NCI-H1436 (cell line): ENCODE results near the gene SLC30A4.
A peak's percentile ranks its signal among the peaks of the same experiment; 100 is the strongest.
"Not testable (repeated sequence)": the region's sequence is repeated elsewhere in the genome, so short reads cannot be mapped to it uniquely, and the experiment has no call there.

Experiments used
- DNase-seq: peaks from one replicate; lab custom pipeline; 2025; lab: John Stamatoyannopoulos, UW

Gene SLC30A4, protein sequence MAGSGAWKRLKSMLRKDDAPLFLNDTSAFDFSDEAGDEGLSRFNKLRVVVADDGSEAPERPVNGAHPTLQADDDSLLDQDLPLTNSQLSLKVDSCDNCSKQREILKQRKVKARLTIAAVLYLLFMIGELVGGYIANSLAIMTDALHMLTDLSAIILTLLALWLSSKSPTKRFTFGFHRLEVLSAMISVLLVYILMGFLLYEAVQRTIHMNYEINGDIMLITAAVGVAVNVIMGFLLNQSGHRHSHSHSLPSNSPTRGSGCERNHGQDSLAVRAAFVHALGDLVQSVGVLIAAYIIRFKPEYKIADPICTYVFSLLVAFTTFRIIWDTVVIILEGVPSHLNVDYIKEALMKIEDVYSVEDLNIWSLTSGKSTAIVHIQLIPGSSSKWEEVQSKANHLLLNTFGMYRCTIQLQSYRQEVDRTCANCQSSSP

DNA sequence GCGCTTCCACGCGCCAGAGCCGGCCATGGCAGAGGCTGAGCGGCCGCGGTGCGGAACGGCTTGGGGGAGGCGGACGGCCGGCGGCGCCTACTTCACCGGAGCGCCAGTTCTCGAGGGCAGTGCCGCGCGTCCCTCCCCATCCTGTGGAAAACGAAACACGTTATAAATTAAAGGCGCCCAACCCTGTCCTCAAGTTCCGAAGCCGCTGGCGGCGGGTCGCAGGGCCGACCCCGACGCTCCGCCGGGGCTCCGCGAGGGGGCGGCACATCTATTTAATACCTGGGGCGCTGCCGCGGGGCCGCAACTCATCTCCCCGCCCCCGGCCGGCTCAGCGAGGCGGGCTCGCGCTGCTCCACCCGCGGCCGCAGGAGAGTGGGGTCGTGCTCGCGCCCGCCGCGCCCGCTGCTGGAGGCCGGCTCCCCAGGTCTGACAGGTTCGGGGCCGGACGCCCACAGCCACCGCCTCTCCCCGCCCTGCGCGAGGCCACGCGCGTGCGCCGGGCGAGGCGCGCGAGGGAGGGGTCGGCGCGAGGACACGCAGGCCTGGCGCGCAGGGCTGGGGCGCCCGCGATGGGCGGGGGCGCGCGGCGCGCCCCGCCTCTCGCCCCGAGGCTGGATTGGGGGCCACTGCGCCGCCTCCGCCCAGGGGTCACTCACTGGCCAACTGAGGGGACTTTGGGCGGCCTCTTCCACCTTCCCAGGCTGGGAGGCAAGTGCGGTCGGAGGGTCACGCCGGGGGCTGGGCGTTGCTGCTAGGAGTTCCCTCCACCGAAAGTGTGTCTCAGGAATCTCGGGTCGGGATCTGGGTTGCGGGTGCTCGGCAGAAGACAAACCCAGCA lies at the start of gene SLC30A4:
TSS of gene SLC30A4 (minus strand) at position 428 of the 838 bp plus-strand sequence. CDS start at position 27, 401 bp downstream.
- DNase-seq, result peak; percentile 42

DNA sequence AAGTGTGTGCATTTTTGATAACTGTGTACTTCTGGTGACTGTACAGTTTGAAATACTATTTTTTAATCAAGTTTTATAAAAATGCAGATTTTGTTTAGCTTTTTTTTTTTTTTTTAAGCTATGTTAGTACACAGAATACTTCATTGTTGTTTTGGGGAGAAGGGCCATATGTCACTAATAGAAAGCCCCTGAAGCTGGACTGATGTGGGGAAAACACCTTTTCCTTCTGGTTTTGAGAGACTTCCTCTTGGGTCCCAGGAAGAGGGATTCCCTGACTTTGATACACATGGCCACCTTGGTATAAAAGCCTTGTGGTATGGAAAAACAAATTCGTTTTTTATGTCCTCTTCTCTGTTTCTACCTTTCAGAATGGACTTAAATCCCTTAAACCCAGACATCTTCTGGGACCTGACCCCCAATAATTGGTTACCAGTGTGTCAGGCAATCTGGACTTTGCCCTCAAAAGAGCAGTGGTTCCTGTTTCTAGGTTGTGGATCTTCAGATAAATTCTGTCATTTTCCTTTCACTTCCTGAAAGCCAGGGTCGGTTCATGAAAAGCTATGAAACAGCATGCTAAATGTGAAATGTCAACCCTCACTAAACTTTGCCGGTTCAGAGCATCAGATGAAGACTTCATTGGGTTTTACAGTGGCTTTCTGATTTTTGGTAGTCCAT lies 33.5 kb upstream of the SLC30A4 start:
- DNase-seq, result no peak

DNA sequence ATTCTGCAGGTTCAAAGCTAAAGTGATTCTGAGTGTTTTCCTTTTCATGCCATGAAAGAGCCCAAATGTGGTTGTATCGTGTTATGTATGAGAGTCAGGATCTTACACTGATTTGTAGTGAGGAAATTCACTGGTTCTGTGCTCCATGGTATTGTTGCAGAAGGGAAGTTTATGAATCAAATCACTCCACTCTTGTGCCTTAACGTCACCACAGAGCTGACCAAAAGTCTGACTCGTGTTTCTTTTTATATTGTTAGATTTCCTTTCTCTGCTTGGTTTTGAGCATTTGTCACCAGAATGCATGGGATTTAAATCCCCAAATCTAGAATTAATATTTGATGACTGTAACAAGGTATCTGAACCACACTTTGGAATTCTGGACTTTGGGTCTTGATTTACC lies 29.1 kb upstream of the SLC30A4 start:
- DNase-seq, result no peak

DNA sequence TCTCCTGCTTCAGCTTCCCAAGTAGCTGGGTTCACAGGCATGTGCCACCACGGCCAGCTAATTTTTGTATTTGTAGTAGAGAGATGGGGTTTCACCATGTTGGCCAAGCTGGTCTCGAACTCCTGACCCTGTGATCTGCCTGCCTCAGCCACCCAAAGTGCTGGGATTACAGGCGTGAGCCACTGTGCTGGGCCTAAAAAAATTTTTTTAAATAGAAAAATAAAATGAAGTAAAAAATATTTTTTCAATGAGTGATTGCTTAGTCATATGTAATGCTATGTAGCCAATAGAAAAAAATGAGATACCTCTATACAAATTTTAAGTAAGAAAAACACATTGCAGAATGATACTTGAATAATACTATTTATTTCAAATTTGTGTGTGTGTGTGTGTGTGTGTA lies 27.9 kb upstream of the SLC30A4 start:
- no peak for DNase-seq

DNA sequence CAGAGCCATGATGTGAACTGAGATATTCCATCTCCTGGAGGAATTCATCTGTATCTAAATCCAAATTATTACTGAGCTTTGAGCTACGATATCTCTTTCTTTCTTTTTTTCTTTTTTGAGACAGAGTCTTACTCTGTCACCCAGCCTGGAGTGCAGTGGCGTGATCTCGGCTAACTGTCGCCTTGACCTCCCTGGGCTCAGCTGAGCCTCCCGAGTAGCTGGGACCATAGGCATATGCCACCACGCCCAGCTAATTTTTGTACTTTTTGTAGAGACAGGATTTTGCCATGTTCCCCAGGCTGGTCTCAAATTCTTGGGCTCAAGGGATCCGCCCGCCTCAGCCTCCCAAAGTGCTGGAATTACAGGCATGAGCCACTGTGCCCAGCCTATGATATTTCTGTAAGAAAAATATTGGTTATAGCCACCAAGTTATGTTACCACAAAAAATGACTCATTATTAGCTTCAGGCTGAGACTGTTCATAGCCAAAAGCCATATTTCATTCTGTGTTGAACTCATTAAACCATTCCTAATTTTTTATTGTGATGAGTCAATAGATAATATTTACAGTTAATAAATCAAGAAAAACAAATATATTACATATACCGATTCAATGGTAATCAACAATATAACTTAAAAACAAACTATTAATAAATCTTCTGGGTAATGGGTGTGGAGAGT lies 27.1 kb upstream of the SLC30A4 start:
- DNase-seq, result no peak

DNA sequence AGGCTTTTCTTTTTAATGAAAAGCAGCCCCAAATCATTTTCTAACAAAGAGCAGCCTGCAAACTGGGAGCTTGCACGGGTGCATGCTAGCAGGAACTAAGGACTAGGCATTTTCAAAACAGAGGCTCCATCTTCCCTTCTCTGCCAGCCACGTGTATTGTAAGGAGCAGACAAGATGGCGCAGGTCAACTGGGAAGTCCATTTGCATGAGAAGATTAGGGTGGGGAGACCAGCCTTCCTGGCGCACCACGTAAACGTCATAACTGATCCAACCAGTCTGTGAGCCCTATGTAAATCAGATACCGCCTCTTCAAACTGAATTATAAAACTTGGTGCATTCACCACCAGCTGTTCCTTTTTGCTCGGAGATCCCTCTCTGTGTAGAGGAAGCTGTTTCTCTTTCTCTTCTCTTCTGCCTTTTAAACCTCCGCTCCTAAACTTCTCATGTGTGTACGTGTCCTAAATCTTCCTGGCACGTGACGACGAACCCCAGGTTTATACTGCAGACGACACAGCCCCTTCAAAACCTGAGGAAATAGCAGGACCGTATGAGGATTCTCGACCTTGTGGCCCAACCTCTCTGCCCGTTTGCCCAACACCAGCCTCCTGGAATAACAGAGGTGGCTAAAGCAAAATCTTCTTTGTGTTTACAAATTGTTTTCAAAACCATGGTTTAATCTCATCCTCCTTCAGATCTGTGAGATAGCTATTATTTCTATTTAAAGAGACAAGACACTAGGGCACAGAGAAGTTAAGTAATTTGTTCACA lies 26.4 kb upstream of the SLC30A4 start:
- DNase-seq, result no peak

DNA sequence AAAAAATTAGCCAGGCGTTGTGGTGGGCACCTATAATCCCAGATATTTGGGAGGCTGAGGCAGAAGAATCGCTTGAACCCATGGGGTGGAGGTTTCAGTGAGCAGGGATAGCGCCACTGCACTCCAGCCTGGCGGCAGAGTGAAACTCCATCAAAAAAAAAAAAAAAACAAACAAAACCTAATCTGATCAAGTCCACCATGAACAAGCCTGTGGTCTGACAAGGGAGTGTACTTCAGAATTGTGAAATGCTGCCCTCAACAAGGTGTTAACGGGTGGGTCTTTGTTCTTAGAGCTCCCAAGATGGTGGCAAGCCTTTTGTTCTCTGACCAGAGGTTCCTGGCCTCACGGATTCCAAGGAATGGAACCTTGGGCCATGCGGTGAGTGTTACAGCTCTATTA lies 24.2 kb upstream of the SLC30A4 start:
- DNase-seq, result no peak

DNA sequence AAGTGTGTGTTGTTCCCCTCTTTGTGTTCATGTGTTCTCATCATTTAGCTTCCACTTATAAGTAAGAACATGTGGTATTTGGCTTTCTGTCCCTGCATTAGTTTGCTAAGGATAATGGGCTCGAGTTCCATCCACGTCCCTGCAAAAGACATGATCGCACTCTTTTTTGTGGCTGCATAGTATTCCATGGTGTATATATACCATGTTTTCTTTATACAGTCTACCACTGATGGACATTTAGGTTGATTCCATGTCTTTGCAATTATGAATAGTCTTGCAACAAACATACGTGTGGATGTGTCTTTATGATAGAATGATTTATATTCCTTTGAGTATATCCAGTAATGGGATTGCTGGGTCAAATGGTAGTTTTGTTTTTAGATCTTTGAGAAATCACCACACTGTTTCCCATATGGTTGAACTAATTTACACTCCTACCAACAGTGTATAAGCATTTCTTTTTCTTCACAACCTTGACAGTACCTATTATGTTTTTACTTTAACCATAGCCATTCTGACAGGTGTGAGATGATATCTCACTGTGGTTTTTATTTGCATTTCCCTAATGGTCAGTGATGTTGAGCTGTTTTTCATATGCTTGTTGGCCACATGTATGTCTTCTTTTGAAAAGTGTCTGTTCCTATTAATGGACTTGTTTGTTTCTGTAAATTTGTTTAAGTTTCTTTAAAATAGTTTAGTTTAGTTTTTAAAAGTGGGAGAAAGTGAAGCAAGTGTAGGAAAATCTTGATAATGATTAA lies 21.9 kb upstream of the SLC30A4 start:
- DNase-seq, result no peak

DNA sequence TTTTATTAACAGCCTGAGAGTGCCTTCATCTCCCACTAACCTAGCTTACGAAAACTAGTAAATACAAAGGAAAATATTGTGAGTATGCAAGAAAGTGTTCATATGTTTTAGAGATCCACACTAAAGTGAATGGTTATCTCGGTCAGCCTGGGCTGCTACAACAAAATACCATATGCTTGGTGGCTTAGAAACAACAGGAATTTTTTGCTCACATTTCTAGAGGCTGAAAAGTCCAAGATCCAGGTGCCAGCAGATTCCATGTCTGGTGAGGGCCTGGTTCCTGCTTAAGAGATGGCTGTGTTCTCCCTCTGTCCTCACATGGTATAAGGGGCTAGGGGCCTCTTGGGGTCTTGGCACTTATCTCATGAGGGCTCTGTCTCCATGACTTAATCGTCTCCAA lies 20.5 kb upstream of the SLC30A4 start:
- no peak for DNase-seq

DNA sequence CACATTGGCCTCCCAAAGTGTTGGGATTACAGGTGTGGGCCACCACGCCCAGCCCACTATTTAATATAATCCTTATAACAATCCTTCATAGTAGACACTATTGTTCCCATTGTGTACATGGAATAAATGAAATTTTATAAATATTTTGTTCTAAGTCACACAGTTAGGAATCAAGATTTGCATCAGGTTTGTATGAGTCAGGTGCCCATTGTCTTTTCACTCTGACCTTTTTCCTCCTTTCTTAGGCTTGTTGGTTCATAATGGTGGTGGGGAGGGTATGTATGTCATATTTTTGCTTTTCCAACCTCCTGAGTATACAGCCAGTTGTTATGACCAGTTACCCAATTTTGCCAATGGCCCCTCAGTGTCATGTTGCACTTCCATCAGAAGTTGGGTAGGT lies 18.0 kb upstream of the SLC30A4 start:
- DNase-seq, result no peak

DNA sequence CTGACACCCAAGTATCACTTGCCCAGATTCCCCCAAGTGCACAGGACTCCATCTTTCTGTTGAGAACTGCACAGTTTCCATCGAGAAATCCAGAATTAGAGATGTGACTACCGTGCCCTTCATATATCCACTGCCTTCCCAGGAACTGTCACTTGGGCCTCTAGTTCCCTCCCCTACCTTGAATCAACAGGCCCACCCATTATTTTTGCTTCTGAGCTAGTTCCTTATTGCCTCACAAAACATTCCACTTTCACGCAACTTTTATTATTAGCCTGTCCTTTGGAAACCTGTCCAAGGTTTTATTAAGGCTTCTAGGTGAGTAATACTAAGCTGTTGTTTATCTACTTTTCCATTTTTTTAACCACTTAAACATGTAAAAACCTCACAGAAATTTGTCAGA lies 17.1 kb upstream of the SLC30A4 start:
- DNase-seq, result no peak

DNA sequence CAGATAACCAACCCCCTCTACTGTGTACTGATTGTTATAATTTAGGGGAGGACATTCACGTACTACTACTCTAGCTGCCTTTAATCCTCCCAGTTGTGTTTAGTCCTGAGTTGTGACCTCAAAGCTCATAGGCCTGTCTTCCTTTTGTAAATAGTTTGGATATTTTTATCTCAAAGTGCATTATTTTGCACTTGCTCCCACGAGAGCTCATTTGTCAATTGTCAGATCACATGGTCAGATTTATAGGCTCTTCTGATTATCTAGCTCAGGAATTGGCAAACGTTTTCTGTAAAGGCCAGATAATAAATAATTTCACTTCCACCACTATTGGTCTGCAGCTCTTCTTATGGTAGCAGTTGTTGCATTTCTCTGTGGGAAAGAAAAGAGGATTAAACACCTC lies 14.4 kb upstream of the SLC30A4 start:
- DNase-seq, result no peak

DNA sequence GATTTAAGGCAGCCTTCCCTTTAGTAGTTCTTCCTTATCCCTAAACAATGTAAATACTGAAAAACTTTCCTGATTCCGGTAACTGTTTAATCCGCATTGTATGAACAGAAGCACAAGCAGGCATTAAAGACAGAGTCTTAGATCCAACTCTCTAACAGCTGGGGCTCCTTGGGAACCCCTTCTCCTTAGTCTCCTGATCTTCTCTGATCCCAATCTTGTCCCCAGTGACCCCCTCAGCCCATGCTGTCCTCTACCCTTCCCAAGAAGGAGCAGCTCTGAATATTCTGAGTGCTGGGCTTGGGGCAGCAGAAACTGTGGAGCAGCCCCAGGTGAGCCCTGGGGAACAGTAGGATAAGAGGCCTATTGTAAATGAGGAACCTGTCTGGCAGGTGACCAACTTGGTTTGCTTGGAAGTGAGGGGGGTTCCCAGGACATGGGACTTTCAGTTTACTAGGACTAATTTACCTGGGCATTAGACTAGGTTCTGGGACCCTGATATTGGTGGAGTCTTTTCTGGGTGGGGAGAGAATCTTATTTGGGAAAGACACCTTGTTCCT lies 13.0 kb upstream of the SLC30A4 start:
- no peak for DNase-seq

DNA sequence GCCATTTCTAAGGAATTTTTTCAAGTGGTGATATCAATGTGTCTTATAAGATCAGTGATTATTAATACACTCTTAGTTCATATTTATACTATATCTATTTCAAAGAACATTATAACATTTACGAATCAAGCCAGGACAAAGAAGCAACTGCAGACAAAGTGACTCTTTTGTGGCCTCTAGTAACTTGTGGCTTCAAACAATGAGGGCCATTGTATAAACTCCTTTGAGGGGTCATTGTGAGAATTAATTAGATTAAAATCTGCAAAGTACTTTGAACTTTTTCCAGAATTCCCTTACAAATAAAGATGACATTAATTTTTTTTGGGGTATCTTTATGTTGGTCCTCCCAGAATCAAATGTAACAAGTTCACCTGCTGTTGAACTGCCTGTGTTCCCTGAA lies 12.3 kb upstream of the SLC30A4 start:
- DNase-seq, result no peak

DNA sequence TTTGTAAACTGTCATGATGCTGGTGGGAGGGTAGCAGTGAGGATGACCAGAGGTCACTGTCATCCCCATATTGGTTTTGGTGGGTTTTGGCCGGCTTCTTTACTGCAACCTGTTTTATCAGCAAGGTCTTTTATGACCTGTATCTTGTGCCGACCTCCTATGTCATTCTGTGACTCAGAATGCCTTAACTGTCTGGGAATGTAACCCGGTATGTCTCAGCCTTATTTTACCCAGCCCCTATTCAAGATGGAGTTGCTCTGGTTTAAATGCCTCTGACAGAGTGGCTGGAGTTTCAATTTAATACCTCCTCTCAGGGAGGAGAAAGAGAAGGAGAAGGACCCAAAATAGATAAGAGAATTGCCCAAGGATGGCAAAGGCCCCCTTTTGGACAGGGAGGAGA lies 10.3 kb upstream of the SLC30A4 start:
- not testable (repeated sequence) for DNase-seq

DNA sequence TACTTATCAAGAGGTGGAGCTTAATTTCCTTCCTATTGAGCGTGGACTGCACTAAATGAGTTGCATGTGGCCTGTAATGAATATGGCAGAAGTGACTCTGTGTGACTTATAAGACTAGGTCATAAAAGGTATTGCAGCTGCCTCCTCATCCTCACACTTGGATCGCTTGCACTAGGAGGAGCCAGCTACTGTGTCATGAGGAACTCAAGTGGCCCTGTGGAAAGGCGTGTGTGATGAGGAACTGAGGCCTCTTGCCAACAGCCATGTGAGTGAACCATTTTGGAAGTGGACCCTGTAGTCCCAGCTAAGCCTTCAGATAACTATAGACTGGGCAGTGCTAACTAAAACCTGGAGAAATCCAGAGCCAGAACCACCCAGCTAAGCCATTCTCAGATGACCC lies 7.1 kb upstream of the SLC30A4 start:
- DNase-seq, result no peak

DNA sequence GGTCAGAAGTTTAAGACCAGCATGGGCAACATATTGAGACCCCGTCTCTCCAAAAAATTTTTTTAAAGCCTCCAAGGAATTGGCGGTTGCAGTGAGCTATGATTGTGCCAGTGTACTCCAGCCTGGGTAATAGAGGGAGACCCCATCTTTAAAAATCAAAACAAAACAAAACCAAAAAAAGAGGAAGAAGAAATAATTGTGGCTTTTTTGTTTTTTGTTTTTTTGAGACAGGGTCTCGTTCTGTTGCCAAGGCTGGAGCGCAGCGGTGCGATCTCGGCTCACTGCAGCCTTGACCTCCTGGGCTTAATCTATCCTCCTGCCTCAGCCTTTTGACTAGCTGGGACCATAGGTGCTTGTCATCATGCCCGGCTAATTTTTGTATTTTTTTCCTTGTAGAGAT lies 4.5 kb upstream of the SLC30A4 start:
- no peak for DNase-seq

DNA sequence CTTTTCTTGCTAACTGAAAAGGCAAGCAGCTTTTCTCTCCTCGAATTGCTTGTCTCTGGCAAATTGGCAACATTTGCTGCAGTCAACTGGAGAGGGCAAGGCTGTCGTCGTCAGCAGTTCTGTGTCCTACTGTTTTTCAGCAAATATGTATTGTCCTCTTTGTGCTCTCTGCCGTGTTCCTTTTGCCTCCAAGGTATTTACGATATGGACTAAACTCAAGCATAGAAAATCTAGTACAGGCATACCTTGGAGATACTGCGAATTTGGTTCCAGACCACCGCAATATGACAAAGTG lies 558 bp upstream of the SLC30A4 start:
- no peak for DNase-seq

DNA sequence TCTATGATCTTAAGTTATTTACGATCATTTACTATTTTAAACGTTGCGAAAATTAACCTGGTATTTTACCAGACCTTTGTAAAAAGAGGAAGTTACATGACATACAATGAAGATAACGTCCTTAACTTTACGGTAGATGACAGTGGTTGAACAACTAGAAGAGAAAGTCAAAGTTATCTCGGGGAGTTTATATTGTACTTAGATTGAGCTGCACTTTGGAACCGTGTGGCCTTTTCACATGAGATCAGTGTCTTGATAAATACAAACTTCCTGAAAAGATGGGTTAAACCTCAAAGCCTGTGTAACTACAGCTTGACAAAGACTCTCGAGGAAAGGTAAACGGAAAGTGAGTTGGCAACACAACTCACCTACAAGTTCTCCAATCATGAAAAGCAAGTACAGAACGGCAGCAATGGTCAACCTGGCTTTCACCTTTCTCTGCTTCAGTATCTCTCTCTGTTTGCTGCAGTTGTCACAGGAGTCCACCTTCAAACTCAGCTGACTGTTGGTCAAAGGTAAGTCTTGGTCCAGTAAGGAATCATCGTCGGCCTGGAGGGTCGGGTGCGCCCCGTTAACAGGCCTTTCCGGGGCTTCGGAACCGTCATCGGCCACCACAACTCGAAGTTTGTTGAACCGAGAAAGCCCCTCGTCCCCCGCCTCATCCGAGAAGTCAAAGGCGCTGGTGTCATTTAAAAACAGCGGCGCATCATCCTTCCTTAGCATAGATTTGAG lies 793 bp downstream of the SLC30A4 start:
- DNase-seq, result no peak

DNA sequence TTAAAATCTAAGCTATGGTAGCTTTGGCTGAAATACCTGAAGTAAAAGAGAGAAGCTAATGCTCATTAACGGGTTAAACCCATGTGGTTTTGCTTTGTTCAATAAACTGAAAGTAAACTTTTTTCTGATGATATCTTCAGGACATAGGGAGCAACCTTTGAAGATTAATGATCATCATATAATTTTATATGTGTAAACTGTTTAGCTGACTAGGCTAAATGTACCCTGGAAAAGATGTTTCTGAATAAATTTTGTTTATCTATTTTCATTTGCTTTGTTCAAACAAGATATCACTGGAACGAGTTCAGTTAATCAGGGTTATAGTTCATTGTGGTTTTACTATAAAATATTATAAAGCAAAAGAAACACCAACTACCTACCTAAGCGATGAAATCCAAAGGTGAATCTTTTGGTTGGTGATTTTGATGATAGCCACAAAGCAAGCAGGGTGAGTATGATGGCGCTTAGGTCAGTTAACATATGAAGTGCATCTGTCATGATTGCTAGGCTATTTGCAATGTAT lies 11.7 kb downstream of the SLC30A4 start:
- DNase-seq, result no peak
